HG02870 (cell line): Measurements from ENCODE around the gene YPEL2.
"Not testable (repeated sequence)": the region's sequence is repeated elsewhere in the genome, so short reads cannot be mapped to it uniquely, and the experiment has no call there.

Experiments used
- ATAC-seq: cut with Tn5 transposase; IDR thresholded peaks from one replicate; pipeline ENCODE4 v1.9.1; 2021; ENCODE audit warnings: mild to moderate bottlenecking, moderate library complexity; ENCODE audit not compliant: unreplicated experiment

The YPEL2 gene

GRCh38 chr17:59402760-59403159 is 71.3 kb downstream of the YPEL2 start:
- no peak for ATAC-seq

- ATAC-seq: no peak
Observed at GRCh38 chr17:59404471-59404870, 73.0 kb downstream of the YPEL2 start.

GRCh38 chr17:59405944-59406705 is 74.7 kb downstream of the YPEL2 start:
- no peak for ATAC-seq

GRCh38 chr17:59406808-59407381 is 75.4 kb downstream of the YPEL2 start:
- no peak for ATAC-seq

- ATAC-seq: no peak
Observed at GRCh38 chr17:59409336-59410048, 78.0 kb downstream of the YPEL2 start.

GRCh38 chr17:59410049-59410437 is 78.6 kb downstream of the YPEL2 start:
- no peak for ATAC-seq

- ATAC-seq: not testable (repeated sequence)
Observed at GRCh38 chr17:59412431-59412830, 81.0 kb downstream of the YPEL2 start.

- ATAC-seq: no peak
Observed at GRCh38 chr17:59413014-59413766, 81.7 kb downstream of the YPEL2 start.

- ATAC-seq: no peak
Observed at GRCh38 chr17:59415397-59415796, 83.9 kb downstream of the YPEL2 start.

- ATAC-seq: no peak
Observed at GRCh38 chr17:59416184-59416583, 84.7 kb downstream of the YPEL2 start.

GRCh38 chr17:59417452-59417851 is 86.0 kb downstream of the YPEL2 start:
- ATAC-seq: no peak

- ATAC-seq: no peak
Observed at GRCh38 chr17:59418732-59419166, 87.3 kb downstream of the YPEL2 start.

- ATAC-seq: no peak
Observed at GRCh38 chr17:59420901-59421300, 89.4 kb downstream of the YPEL2 start.

- no peak for ATAC-seq
Observed at GRCh38 chr17:59421722-59422121, 90.3 kb downstream of the YPEL2 start.

GRCh38 chr17:59423137-59423724 is 91.8 kb downstream of the YPEL2 start:
- ATAC-seq: no peak

GRCh38 chr17:59423903-59424302 is 92.4 kb downstream of the YPEL2 start:
- ATAC-seq: no peak

GRCh38 chr17:59424331-59424730 is 92.9 kb downstream of the YPEL2 start:
- ATAC-seq: no peak

- no peak for ATAC-seq
Observed at GRCh38 chr17:59425085-59425931, 93.9 kb downstream of the YPEL2 start.

GRCh38 chr17:59426031-59426430 is 94.6 kb downstream of the YPEL2 start:
- no peak for ATAC-seq

- no peak for ATAC-seq
Observed at GRCh38 chr17:59427425-59427921, 96.0 kb downstream of the YPEL2 start.
